GM11168 (cell line): ENCODE data around the gene CREB1.

Experiments
- in situ Hi-C: fragments of 300-500 bp; cut with MboI; formaldehyde crosslinking; loops from one replicate; pipeline ENCODE4 v1.12.0; 2022; ENCODE audit warnings: low sequenced_read_pairs; ENCODE audit not compliant: unreplicated experiment

The CREB1 gene

GRCh38 chr2:207606399-207606798 is 76.6 kb downstream of the CREB1 start:
- in situ Hi-C loops = no loop called here

GRCh38 chr2:207606829-207607228 is 77.1 kb downstream of the CREB1 start:
- in situ Hi-C loops = no loop called here

- in situ Hi-C loops = no loop called here
These were observed 83.0 kb downstream of the CREB1 start for GRCh38 chr2:207612714-207613113.

- in situ Hi-C loops = no loop called here
These were observed 85.1 kb downstream of the CREB1 start for GRCh38 chr2:207614824-207615223.

- in situ Hi-C loops = no loop called here
These were observed 86.4 kb downstream of the CREB1 start for GRCh38 chr2:207616185-207616584.

GRCh38 chr2:207617011-207617671 is 87.4 kb downstream of the CREB1 start:
- in situ Hi-C loops = no loop called here

GRCh38 chr2:207619764-207620203 is 90.0 kb downstream of the CREB1 start:
- in situ Hi-C loops = loop anchor here (10.0 kb wide), 1 partner anchor 415 kb away; no protein-coding TSS in a partner anchor

GRCh38 chr2:207621501-207622039 is 91.8 kb downstream of the CREB1 start:
- in situ Hi-C loops = loop anchor here (10.0 kb wide), 1 partner anchor 413 kb away; no protein-coding TSS in a partner anchor

GRCh38 chr2:207624185-207625013 is 94.6 kb downstream of the CREB1 start:
- in situ Hi-C loops = loop anchor here (10.0 to 25.0 kb wide), 2 partner anchors 410 to 638 kb away; partner anchors contain the start of genes IDH1 and PIKFYVE

GRCh38 chr2:207625014-207625907 is 95.5 kb downstream of the CREB1 start, which contains the start of gene METTL21A:
Gene METTL21A, minus strand, starts transcription at chr2:207625394. Its CDS starts 1,019 bp downstream, at chr2:207624375.
- in situ Hi-C loops = loop anchor here (10.0 to 25.0 kb wide), 2 partner anchors 410 to 637 kb away; partner anchors contain the start of genes IDH1 and PIKFYVE

GRCh38 chr2:207629553-207629952 is 99.8 kb downstream of the CREB1 start:
- in situ Hi-C loops = loop anchor here (10.0 to 25.0 kb wide), 2 partner anchors 405 to 633 kb away; partner anchors contain the start of genes IDH1 and PIKFYVE

GRCh38 chr2:207630491-207630890 is 100.7 kb downstream of the CREB1 start:
- in situ Hi-C loops = loop anchor here (25.0 kb wide), 1 partner anchor 632 kb away; the partner anchor contains the start of genes IDH1 and PIKFYVE

- in situ Hi-C loops = loop anchor here (25.0 kb wide), 1 partner anchor 629 kb away; the partner anchor contains the start of genes IDH1 and PIKFYVE
These were observed 103.1 kb downstream of the CREB1 start for GRCh38 chr2:207632575-207633493.

- in situ Hi-C loops = loop anchor here (25.0 kb wide), 1 partner anchor 629 kb away; the partner anchor contains the start of genes IDH1 and PIKFYVE
These were observed 103.9 kb downstream of the CREB1 start for GRCh38 chr2:207633686-207634085.

- in situ Hi-C loops = loop anchor here (25.0 kb wide), 1 partner anchor 627 kb away; the partner anchor contains the start of genes IDH1 and PIKFYVE
These were observed 105.9 kb downstream of the CREB1 start for GRCh38 chr2:207635468-207636200.

- in situ Hi-C loops = loop anchor here (25.0 kb wide), 1 partner anchor 623 kb away; the partner anchor contains the start of genes IDH1 and PIKFYVE
These were observed 109.5 kb downstream of the CREB1 start for GRCh38 chr2:207639288-207639687.

GRCh38 chr2:207640160-207640559 is 110.4 kb downstream of the CREB1 start:
- in situ Hi-C loops = loop anchor here (25.0 kb wide), 1 partner anchor 622 kb away; the partner anchor contains the start of genes IDH1 and PIKFYVE
